SK-MEL-5 (cell line): ENCODE measurements around the gene DGKE. TPM values are rescaled to one million over a fixed set of nuclear protein-coding genes. Genes with fewer than 3 reads are reported as not detected.

Experiments used
- DNase-seq: peaks from one replicate; pipeline ENCODE4 v3.0.0-alpha.2; 2016; ENCODE audit warnings: low read depth, low spot score
- in situ Hi-C: cut with HindIII; loops from 2 replicates; pipeline ENCODE4 v1.10.0; 2016; ENCODE audit warnings: low sequenced_read_pairs, high pct_unique_total_duplicates, low pct_unique_long_range_greater_than_20kb
- total RNA-seq: library from RNA; depleted of rRNA; stranded (reverse); fragments of >200 nt; shearing (Covaris generic); gene quantifications from 2 replicates; pipeline ENCODE4 v1.2.3, GENCODE V29; 2014

The DGKE gene
- total RNA-seq, 1 experiment from 2014 or later = 0.55 TPM

DNA sequence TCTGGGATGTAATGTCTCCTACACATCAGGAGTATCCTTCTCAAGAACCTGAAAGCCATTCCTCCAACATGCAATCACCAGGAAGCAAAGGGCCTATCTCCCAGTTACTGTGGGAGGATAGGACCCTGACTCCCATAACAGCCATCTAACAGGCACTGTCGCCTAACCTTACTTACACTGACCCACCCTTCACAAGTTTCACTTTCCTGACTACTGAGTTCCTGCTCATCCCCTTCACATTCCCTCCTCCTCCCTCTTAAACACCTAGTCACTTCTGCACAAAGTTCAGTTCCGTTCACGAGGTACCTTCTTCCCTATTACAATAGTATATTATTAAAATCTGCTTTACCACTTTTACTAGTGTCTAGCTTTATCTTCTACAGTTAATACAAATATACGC, 1.5 kb upstream of the DGKE start:
- no peak for DNase-seq
- in situ Hi-C loops = no loop called here

DNA sequence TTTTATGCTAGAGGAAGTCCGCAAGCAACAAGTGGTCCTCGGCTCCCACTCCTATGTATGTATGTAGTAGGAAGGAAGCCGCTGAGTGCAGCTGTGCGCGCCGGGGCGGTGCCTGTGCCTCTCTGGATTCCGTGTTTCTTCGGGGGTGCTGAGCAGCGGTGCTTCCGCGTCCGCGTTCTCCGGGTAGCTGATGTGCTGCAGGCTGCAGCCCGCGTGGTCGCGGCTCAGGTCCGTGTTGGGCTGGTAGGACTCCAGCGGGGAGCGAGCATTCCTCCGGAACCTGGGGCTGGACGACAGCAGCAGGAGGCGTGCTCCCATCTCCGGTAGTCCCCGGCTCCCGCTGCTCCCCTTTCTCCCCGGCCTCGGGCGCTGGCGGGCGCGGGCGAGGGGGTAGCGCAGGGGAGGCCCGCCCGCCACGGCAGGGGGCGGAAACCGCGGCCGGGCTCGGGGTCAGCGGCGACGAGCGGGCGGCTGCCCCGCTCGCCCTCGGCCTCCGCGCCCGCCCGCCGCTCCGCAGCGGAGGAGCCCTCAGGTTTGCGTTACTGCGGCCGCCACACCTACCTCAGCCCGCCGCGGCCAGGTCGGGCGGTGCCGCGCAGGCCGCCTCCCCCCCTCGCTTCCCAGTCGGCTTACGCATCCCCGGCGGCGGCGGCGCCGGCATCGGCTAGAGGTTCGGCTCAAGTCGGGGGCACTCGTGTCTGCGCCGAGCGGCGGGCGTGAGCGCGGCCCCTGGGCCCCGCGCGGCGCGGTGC, 718 bp upstream of the DGKE start:
- in situ Hi-C loops = no loop called here
- DNase-seq = peak; percentile 34

DNA sequence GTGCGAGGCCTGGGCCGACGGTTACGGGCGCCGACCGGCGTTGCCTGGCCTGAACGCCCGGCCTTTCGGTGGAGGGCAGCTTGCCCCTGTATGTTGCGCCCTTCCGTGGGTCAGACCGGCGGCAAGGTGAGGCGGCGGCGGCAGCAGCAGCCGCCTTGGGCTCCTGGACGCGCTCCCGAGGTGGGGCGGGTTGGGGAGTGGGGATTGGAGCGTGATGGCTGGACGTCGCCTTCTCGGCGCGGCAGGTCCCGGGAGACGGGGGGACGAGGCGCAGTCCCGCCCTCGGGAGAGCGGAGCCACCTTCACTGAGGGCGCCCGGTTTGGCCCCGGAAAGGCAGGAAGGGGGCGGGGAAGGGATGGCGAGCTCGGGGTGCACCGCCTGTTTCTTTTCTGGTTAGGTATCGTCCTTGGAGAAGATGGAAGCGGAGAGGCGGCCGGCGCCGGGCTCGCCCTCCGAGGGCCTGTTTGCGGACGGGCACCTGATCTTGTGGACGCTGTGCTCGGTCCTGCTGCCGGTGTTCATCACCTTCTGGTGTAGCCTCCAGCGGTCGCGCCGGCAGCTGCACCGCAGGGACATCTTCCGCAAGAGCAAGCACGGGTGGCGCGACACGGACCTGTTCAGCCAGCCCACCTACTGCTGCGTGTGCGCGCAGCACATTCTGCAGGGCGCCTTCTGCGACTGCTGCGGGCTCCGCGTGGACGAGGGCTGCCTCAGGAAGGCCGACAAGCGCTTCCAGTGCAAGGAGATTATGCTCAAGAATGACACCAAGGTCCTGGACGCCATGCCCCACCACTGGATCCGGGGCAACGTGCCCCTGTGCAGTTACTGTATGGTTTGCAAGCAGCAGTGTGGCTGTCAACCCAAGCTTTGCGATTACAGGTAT, 671 bp downstream of the DGKE start:
- in situ Hi-C loops = no loop called here
- no peak for DNase-seq

DNA sequence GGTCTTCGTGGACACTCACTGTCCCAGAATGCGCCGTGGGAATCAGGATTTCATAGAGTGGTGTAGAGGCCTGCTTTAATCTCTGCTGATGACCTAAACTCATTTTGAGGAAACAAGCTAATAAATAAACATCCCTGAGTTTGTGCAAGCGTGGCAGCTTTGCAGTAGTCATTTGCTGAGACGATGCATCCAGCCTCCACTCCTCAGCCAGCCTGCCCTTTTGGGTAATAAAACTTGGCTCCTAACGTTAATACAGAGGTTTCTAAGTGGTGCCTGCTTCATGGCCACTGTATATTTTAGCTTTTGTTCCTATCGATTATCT, 1.3 kb downstream of the DGKE start:
- in situ Hi-C loops = no loop called here
- no peak for DNase-seq

- no peak for DNase-seq
- in situ Hi-C loops = no loop called here
Observed at GRCh38 chr17:56838687-56839086, 4.7 kb downstream of the DGKE start.

GRCh38 chr17:56842577-56842976, 8.6 kb downstream of the DGKE start:
- no peak for DNase-seq
- in situ Hi-C loops = no loop called here

DNA sequence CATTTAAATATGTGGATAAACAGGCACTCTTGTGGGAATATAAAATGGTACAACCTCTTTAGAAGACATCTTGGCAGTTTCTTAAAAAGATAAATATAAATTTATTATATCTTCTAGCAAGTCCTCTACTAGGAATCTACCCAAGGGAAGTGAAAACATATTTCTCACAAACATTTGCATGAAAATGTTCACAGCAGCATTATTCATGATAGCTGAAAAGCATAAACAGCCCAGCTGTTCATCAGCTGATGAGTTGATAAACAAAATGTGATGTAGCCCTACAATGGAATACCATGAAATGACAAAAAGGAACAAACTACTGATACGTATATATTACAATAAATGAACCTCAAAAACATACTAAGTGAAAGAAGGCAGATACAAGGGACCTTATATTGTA, 12.0 kb downstream of the DGKE start:
- in situ Hi-C loops = no loop called here
- no peak for DNase-seq

DNA sequence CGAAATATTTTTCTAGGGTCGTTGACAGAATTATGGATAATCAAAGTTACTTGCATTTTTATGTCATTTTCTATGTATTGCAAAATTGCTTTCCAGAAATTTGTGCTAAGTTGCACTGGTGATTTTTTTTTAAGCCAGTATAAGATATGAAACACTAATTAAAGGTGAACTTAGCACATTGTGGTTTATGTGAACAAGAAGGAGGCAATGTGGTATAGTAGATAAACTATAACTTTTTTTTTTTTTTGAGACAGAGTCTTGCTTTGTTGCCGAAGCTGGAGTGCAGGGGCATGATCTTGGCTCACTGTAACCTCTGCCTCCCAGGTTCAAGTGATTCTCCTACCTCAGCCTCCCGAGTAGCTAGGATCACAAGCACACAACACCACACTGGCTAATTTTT, 13.2 kb downstream of the DGKE start:
- in situ Hi-C loops = no loop called here
- DNase-seq = no peak

DNA sequence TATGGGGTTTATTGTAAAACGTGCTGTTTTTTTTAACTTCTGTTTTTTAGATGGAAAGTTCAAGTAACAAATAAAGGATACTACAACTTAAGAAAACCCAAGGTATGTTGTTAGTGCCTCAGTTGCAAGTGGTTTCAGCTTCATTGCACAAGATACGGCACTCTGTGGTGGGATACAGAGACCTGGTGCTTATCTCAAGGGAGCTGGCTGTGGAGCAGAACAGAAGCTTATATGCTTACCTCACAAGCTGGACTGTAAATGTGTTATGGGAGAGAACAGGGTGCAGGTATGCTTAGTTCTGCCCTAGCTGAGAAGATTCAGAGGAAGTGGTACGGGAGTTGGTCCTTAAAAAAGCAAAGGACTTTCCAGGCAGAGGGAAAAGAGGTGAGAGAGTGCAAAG, 15.2 kb downstream of the DGKE start:
- in situ Hi-C loops = no loop called here
- no peak for DNase-seq

DNA sequence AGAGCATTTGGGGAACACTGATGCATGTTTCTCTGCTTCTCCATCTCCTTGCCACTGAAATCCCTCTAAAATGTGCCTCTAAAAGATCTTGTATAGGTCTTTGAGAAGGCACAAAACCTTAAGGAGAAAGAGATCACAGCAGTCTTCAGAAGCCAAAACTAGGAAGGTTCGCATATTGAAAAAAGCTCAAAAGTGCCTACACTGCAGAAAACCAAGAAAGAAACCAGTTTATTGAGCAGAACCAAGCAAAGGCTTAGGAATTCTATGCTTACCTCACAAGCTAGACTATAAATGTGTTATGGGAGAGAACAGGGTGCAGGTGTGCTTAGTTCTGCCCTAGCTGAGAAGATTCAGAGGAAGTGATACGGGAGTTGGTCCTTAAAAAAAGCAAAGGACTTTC, 16.6 kb downstream of the DGKE start:
- DNase-seq = no peak
- in situ Hi-C loops = no loop called here

GRCh38 chr17:56851008-56851407, 17.1 kb downstream of the DGKE start:
- in situ Hi-C loops = no loop called here
- no peak for DNase-seq

DNA sequence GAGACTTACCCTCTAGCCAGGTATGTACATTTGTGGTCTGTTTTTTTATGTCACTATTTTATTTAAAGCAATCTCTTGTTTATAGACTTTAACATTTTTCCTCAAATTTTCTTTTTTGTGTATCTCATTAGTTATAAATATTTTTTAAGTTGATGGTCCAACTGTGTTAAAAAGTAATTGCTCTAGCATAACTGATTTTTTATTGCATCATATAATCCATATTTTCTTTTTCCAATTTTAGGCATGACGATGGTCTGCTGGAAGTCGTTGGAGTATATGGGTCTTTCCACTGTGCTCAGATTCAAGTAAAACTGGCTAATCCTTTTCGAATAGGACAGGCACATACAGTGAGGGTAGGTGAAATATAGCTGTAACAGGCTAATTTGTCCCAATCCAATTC, 27.9 kb downstream of the DGKE start:
- no peak for DNase-seq

GRCh38 chr17:56863974-56864373, 30.0 kb downstream of the DGKE start:
- no peak for DNase-seq
- in situ Hi-C loops = no loop called here

More for the DNA sequence above, 27.9 kb downstream of the DGKE start:
- in situ Hi-C loops = no loop called here

DNA sequence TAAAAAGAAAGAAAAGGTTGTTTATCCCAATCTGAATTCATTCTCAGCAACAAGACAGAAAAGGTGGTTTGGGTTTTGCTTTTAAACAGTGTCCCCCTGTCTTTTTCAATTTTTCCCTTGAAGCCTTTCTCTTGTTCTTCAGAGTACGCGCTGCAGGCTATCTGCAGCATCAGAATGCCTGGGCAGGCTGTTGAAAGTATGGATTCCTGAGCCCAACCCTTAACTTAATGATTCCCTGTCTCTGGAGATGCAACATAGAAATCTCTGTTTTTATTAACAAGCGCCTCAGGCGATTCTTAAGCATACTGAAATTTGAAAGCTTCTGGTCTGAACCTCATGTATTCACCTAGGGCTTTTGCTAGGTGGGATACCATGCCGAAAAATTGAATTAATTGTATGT, 32.1 kb downstream of the DGKE start:
- in situ Hi-C loops = no loop called here
- peak; percentile 73 for DNase-seq

DNA sequence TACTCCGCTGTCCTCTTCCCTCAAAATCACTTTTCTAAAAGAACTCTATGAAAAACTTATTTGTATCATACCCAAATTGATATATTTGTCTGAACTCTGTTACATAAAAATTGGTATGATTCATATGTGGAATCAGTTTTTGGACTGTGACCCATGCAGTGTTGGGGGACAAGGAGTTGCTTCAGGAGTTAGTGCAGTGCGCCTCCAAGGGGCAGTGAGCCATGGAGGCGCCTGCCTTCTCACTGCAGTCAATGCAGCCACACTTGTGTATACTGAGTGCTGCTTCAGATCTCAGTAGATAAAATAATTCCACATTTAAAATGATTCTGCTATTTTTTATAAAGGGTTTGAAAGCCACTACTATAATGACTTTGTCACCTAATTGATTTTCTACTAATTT, 32.5 kb downstream of the DGKE start:
- in situ Hi-C loops = no loop called here
- DNase-seq = peak; percentile 61

DNA sequence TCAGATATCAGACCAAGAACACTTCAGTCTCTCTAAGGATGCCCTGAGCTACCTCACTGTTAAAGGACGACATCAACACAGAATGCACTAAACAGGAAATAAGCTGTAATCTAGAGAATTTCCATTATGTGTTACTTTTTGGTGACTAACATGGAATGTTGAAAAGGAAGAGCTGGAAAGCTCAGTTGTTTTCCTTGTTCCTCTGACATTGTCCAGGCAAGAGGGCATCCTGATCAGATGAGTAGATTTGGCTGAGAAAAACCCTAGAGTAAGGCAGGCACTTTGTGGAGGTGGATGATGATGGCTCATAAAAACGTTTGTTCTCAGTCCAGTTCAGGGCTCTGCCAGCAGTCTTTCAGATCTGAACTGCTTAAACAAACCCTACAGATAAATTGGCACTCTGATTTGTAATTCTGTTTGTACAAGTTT, 34.0 kb downstream of the DGKE start:
- DNase-seq = no peak
- in situ Hi-C loops = no loop called here

DNA sequence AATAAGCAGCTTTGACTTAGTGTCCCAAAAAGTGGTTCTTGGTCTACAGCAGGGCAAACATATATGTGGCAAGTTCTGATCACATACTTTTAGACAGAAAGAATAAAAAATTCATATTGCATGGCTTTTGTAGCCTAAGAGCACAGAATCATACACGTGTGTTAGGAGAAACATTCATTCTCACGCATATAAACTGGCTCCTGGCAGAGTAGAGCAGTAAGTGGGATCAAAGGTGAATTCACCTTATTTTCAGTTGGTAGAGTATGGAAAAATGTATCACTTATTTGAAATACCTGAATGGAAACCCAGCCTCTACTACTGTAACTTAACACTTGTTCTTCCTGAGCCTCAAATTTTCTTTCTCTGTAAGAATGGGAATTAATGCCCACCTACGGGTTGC, 34.8 kb downstream of the DGKE start:
- DNase-seq = no peak
- in situ Hi-C loops = no loop called here

DNA sequence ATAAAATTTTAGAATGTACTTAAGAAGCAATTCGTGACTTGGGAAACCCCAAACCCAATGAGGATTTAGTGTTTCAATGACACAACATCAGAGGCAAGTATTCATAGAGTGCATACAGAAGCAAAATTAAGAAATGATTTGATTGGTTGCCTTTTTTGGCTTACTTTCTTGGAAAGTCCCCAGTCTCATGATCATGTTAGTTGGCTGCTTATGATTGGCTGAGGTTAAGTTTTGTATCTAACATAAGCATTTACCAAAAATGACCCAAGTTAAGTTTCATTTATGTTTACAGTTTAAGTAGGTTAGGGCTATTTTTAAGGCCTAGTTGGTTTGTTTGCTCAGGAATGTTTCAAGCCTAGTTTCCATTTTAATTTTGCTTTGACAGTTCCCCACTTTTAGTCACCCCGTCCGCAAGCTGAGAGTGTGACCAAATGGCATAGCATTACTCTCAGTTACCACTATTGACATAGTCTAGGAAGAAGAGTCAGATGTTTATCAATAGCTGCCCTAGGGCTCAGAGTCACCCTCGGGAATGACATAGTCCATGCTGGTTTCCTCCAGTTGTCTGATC, 36.2 kb downstream of the DGKE start:
- no peak for DNase-seq
- in situ Hi-C loops = no loop called here

DNA sequence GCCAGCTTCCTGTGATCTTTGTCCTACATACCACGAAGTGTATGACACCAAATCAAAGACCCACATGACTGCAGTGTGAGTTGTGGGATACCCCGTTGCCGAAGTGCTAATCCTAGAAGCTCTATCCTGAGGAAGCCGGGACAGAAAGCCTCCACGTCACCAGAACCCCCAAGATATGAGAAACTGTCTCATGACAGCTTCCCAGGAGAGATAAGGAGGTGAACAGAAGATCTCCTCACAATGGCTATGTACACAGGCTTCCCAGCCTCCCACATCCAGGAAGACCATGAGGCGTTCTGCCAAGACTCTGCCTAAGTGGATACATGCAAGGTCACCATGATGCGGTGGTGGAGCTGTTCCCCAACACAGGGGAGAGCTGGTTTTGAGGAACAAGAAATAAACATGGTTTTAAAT, 42.8 kb downstream of the DGKE start:
- DNase-seq = peak; percentile 60
- in situ Hi-C loops = no loop called here
